Stimulated activated CD8-positive, alpha-beta memory T cell treated with anti-CD3 and anti-CD28 coated beads, Interleukin-15, amount 100 ng/mL, for 24 hours (primary cell): Measurements from ENCODE around the gene ACSS2.

Source experiments
- DNase-seq: peaks from one replicate; pipeline ENCODE4 v3.0.0-alpha.2; 2020; ENCODE audit warnings: low read depth

The ACSS2 gene

DNA sequence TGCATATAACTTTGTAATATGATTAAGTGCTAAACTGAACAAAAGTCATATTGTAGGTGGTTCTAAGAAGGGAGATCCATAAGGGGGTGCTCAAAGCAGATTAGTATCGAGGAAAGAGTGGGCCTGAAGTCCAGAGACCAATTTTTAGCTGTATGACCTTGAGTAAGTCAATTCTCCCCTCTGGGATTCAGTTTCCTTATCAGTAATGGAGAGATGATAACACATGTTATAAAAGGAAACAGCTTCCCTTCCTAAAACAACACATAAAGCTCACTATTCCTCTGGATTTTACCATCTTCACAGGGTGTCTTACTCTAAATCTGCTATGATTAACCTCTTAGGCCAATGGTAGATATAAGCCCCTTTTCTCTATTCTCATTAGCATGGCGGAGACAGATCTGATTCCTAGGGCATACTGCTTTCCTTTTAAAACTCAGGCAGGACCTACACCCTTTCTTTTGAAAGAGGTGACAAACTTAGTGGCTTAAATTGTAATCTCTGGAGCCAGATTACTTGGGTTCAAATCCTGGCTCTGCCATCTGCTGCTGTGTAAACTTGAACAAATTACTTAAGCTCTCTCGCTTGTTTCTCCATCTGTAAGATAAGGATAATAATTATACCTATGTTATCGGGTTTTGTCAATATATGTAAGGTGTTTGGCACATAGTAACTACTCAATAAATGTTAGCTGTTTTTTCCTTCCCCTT, 39.5 kb downstream of the ACSS2 start:
- no peak for DNase-seq

DNA sequence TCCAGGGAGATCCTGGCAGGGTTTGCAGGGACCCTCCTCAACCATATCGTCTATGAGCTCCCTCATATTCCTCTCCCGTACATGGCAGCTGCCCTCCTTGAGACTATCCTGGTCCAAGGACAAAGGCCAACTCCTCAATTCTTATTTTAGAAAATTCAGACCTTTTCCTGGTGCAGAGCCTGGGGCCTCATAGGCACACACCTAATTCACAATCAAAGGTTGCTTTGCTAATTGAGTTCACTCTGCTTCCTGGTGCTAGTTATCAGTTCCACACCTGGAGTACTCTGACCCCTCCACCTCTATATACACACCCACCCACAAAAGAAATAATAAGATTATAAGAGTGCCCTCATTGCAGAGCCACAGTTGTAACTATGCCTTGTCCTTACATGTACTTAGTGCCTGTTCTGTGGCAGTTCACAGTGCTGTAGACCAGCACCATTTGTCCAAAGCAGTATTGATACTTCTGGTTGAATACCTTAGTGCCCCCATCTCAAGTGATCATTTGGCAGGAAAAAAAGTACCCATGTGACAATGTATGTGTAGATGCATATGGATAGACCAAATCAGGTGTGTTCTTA, 40.5 kb downstream of the ACSS2 start:
- DNase-seq = no peak

DNA sequence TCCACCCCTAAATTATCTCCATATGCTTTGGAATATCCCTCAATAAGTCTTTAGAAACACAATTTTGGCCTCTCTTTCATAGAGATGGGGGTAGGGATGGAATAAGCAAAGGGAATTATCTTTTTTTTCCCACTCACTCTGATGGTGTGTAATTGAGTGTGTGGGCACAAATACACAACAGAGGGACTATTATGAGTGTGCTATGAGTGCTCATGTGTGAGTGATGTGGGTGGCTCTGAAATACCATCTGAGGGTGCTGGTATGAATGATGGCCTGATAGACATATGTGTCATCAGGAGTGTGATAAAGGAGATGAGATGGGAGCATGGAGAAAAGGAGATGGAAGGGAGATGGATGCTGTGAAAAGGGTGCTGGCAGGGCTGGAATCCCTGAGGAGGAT, 43.6 kb downstream of the ACSS2 start:
- DNase-seq = no peak

DNA sequence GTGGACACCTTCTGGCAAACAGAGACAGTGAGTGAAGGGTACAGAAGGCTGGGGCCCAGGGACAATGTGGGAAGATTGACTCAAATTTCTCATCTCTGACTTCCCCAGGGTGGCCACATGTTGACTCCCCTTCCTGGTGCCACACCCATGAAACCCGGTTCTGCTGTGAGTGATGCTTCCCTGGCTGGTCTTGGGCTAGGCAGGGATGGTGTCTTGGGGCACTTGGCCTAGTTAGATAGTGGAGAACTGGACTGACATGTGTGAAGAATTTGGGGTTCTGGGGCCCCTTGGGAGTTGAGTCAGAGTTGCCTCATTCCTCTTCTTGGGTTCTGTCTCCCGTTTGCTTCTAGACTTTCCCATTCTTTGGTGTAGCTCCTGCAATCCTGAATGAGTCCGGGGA, 45.0 kb downstream of the ACSS2 start:
- no peak for DNase-seq

DNA sequence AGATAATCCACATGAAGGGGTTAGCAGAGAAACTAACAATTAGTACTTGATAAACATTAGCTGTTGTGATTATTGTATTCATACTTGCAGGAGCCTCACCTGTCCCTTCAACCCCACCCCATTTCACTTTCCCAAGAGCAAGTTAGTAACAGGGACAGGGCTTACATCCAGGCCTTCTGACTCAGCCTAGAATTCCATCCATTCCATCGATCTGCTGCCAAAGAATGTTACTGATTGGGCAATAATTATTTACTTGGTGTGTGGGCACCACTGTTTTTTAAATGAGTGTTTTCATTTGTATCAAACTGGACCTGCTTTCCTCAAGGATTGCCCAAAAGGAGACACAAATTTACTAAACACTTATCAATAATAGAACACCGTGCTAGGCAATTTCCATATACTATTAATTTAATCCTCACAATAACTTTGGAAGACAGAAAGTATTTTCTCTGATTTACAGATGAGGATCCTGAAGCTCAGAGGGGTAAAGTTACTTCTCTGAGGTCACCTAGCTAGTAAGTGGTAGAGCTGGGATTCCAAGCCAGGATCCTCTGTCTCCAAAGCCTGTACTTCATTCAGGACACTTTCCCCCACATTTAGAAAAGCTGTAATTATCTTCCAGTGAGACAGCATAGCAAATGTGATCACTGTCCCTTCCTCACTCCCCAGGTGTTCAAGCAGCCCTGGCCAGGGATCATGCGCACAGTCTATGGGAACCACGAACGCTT, 46.4 kb downstream of the ACSS2 start:
- no peak for DNase-seq

DNA sequence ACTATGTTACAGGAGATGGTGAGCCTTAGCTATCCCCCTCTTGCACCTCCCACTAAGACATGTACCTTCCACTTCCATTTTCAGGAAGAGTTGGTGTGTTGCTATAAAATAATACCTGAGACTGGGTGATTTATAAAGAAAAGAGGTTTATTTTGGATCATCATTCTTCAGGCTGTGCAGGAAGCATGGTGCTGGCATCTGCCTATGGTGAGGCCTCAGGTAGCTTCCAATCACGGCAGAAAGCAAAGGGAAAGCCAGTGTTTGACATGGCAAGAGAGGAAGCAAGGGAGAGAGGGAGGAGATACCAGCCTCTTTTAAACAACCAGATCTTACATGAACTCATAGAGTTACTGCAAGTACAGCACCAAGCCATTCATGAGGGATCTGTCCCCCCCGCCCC, 47.0 kb downstream of the ACSS2 start:
- DNase-seq = no peak

DNA sequence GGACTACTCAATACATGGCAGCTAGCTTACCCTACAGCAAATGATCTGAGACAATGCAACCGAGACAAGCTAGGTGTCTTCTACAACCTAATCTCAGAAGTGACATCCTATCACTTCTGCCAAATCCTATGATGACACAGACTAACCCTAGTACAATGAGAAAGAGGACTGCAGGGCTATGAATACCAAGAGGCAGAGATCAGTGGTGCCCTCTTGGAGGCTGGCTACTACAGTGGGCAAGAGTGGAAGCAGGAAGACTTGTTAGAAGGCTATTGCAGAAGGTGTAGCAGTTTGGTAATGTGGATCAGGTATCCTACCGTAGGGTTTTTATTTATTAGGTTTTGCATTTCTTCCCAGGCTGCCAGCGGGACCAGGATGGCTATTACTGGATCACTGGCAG, 48.9 kb downstream of the ACSS2 start:
- no peak for DNase-seq

DNA sequence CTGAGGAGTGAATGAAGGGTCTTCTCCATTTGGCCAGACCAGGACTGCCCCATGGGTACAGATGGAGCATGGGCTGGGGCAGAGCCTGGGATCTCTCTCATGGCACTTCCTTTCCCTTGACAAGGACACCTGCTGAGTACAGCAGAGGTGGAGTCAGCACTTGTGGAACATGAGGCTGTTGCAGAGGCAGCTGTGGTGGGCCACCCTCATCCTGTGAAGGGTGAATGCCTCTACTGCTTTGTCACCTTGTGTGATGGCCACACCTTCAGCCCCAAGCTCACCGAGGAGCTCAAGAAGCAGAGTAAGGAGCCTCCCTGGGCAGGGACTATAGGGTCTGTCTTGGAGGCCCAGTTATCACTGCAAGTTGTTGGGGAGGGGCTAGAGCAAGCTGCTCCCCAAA, 49.6 kb downstream of the ACSS2 start:
- no peak for DNase-seq

DNA sequence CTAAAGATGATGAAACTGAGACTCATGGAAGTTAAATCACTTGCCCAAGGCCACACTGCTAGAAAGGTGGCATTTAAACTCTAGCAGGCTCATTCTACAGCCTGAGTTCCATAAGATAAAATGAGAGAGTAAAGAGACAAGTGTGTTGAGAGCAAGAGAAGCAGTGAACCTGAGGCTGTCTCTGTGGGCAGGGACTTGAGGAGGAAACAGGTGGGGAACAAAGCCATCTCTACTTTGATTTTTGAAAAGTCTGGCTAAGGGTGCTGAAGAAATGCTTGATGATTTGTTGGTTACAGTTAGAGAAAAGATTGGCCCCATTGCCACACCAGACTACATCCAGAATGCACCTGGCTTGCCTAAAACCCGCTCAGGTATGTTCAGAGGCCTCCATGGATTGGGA, 50.2 kb downstream of the ACSS2 start:
- DNase-seq = no peak

DNA sequence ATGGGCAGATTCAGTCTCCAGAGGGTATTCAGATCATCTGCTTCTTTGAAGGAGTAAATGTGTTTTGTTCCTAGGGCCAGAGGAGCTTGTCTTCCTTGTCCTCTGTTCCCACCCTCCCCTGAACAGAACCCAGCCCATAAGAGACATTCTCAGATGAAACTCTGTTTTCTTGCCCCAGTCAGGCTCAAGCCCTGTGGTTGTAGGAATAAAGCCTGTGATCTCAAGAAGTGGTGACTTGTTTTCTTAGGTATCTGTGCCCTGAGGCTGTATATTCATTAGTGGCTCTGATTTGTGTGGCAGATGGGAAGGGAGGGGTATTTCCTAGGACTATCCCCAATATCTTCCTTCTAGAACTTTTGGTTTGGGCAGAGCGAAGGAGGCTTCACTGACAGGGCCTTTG, 51.3 kb downstream of the ACSS2 start:
- no peak for DNase-seq

DNA sequence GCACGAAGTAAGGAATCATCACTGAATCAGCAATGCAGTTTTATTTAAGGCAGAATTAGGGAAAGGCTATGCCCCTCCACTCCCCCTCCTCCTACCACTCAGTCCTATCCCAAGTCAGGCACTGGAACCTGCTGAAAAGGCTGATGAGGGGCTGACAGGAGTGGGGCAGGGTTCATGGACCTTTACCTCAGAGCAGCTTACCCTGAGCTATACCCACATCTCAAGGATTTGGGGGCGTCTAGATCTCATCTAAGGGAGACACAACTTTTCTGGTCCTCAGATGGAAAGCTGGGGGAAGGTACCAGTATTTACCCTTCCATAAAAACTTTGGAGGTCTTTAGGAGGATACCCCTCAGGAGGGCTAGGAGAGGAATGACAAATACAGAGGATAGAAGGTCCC, 52.0 kb downstream of the ACSS2 start:
- no peak for DNase-seq

DNA sequence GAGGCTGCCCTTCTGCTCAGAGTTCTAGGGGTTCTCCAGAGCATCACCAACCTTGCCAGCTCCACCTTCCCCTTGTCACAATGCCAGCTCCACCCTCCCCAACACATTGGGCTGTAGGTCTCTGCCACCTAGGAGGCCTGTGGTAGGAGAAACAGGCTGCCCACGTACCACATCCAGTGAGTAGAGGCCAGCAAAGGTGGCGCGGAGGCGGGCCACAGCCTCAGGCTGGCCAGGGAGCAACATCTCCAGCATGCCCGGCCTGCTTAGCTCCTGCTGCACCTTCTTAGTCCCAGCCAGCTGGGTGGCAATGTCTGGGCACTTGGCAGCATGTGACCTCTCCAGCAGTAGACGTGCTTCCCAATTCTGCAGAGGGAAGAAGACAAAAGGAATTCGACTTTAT, 55.4 kb downstream of the ACSS2 start:
- DNase-seq = no peak

DNA sequence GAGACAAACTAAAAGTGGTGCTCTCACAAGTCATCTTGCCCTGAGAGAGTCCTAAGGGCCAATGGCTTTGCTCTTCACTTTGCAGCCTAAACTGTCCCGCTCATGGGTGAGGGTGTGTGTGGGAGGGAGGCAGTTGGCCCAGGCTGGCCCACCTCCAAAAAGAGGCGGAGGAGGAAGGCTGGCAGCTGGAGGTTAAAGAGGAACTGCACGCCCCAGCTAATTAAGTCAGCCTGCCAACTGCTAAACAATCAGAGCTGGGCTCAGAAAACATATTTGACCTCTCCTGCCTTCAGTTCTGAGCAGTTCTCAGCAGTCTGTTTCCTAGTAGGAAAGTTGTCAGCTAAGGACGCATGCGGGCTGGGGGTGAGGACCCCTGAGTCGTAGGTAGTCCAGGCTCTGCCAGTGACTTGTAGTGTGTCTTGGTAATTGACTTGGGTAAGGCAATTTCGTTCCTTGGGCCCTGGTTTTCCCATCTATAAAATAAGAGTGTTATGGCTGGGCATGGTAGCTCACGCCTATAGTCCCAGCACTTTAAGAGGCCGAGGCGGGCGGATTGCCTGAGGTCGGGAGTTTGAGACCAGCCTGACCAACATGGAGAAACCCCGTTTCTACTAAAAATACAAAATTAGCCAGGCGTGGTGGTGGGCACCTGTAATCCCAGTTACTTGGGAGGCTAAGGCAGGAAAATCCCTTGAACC, 62.2 kb downstream of the ACSS2 start:
- DNase-seq = no peak

DNA sequence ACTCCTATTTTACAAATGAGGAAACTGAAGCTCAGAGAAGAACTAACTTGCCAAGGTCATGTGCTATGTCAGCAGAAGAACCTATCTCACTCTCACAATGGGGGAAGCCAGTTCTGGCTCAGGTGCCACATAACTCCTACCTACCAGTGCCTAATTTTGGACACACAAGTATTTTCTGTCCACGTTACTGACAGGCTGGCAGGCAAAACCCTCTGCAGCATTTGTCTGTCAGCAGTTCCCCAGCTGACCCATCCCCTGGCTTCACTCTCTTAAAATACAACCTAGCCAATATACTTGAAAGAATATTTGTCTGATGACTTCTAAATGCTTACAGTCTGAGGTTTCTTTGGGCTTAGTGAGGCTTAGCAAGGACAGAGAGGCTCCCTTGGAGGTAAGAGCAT, 63.7 kb downstream of the ACSS2 start:
- no peak for DNase-seq

DNA sequence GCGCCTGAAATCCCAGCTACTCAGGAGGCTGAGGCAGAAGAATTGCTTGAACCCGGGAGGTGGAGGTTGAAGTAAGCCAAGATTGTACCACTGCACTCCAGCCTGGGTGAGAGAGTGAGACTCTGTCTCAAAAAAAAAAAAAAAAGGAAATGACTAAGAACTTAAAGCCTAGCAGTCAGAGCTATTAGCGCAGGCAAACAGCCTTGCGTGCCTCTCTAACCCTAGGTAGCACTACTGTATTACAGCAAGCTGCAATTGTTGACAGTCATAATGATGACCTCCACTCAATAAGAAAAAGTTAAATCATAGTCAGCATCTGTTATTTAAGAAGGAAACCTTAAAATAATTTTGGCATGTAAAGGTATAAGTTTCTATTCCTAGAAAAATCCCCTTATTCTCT, 64.8 kb downstream of the ACSS2 start:
- no peak for DNase-seq

DNA sequence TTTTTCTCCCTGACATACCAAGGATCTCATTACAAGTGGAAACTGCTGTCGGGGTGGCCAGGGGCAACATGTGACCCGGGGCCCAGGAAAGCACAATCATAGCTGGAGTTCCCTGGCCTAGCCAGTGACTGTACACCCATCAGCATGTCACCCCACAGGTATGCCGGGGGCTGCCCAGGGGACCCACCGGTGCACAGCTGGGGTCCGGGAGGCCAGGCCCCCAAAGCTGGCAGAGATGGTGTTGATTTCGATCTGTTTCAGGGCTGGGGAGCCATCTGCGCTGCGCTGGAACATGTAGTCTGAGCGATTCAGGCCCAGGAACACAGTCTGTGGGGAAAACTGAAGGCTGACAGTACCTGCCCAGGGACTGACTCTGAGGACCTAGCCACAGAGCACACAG, 65.9 kb downstream of the ACSS2 start:
- no peak for DNase-seq

DNA sequence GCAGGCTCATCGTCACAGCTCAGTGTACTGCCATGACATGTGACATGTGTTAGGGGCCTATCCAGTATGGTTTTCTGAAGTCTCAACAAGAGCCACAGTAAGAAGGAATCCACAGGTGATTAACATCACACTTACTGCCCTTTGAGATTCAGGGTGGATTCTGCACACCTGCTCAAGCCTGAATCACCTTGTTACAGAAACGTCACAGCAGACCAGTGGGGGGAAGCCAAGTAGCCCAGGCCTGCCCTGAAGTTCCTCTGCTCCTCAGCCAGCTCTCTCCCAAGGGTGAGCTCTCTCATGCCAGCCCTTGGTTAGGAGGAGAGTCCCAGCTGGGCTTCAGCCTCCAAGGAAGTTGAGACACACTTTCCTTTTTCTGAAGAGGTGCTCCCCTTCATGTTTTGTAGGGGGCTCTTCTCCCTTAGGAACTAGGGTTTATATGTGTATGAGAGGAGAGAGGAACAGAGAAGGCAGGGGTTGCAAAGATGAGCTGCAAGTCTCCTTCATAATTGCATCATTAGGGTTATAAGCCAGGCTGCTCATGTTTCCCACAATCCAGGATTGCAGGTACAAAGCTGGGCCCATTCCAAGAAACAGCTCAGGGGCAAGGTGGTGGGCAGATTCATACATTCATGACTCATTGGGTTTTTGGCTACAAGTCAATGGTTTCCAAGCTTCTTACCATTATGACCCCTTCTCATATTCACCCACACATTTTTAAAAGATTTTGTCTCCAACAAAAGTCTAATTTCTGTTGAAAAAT, 67.6 kb downstream of the ACSS2 start:
- DNase-seq = no peak

DNA sequence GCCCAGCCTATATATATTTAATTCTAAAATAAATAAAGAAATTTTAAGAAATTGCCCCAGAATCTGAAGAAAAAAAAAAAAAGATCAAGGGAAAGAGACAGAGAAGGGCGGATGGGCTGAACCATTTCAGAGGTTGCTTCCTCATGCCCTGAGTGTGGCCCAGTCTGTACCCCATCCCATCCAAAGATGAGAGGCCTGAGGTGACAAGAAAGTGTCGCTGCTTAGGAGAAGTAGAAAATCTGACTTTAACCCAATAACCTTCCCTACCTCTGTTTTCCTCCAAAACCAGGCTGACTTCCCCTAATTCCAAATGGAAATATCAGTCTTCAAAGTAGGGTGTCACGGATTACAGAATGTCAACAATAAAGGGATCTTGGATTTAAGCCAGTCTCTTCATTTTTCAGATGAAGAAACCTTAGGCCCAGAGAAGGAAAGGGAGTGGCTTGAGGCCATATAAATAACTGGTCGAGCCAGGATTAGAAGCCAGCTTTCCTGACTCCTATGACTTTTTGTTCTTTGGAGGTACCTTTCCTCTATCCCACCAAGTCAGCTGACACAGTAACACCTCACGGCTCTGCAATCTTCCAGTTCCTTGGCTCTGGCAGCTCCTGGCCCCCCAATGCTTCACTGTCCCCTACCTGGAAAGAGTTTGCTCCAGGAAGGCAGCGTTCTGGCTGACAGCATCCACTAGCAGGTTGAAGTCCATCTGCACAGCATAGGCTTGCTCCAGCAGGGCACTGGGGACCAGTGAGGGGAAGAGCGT, 69.1 kb downstream of the ACSS2 start:
- DNase-seq = no peak

DNA sequence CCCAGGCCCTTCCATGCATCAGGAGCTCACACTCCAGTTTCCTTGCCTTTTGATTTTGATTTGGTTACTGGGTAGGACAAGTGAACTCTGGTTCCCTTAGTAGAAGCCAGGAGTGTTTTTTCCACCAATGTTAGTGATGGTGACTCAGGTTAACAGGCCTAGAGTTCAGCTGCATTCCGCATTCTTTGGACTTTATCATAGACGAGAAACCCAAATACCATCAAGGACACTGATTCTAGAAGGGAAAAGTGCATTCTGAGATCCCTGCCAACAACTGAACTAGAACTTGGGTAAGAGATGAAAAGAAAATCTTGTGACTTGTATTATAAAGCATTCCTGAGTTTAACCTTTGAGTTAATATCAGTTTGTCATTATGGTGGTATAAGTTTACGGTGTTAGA, 70.2 kb downstream of the ACSS2 start:
- no peak for DNase-seq

DNA sequence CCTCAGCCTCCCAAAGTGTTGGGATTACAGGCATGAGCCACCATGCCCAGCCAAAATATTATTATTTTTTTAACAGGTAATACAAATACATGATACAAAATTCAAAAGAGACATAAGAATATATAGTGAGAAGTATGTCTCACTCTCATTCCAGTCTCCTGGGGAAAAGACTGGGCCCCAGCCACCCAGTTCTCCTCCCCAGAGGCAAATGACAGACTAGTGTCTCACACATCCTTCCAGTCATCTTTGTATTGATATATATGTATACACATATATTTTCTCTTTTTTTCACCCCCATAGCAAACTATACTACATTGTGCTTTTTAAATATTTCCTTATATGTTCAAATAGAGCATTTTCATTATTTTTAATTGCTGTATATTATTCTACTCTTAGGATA, 70.9 kb downstream of the ACSS2 start:
- DNase-seq = no peak

DNA sequence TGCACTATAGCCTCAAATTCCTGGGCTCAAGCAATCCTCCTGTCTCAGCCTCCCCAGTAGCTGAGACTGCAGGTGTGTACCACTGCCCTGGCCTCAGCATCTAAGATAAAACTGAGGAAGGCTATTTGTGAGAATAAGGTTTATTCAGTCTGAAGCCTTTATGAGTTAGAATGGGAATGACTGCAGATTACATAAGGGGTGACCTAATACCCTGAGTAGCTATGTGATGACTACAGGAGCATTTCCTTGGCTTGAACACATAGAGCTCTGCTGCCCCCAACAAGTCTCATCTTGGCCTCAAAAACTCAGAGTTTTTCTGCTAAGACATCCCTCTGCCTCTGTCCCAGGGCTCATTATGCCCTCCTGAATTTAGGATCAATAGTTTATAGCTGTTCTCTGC, 71.6 kb downstream of the ACSS2 start:
- no peak for DNase-seq

DNA sequence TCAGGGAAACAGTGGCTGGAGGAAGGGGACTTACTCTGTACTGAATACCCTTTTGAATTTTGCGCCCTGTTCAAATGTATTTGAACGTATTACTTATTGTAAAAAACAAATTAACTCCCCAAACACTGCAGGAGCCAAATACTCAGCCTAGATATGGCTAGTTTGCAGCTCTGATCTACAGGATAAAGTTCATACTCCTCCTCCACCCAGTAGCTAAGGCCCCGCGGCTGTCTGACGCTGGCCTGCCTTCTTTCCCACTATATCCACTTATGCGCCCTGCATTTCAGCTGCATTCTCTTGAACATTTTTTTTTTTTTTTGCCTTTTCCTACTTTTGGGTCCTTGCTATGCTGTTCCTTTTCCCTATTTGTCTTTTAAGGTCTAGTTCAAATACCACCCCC, 72.7 kb downstream of the ACSS2 start:
- DNase-seq = no peak
